ENCODE data around the gene TSGA10IP.

The TSGA10IP gene

DNA sequence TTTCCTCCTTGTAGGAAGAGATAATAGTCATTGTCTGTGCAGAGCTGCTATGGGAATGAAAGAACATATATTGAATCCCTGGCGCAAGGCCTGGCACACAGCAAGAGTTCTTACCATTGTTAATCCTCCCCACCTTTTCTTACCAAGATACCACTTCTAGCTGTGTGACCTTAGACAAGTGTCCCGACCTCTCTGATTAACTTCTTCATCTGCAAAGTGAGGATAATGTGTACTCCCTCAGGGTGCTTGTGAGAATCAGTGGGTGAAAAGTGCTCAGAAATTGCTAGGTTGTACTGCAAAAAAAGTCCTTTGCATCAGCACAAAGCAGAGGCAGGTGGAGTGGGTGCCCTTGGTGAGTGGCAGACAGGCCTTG is 62.8 kb downstream of the TSGA10IP start:
- Histone ChIP-seq H3K4me3 (no peak overlapping the region), H3K27me3 (peaks cover 9 to 22% (median 12%) of the 10 kb centered on the region in 11 experiments), H3K9ac (peak overlapping the region in 5 of 11 experiments; percentile 19 to 48 (median 25); a peak in 5 of 22 replicates), H3K4me2 (peak overlapping the region; percentile 52 to 78 (median 59); a peak in 19 of 22 replicates), H3K4me1 (peaks cover 34 to 59% (median 51%) of the 10 kb centered on the region in 10 experiments), H4K20me1 (peaks cover 0 to 36% (median 10%) of the 10 kb centered on the region in 11 experiments; a peak in 13 of 22 replicates), H3K27ac (no peak overlapping the region), H3K36me3 (peaks cover 24 to 37% (median 29%) of the 10 kb centered on the region in 11 experiments; a peak in 21 of 22 replicates), H3K9me3 (replicated peaks in 1 of 11) (no peaks in the 10 kb centered on the region)
- TF ChIP-seq Cebpa-rat (IDR thresholded peaks at IDR 0.05): no peak

DNA sequence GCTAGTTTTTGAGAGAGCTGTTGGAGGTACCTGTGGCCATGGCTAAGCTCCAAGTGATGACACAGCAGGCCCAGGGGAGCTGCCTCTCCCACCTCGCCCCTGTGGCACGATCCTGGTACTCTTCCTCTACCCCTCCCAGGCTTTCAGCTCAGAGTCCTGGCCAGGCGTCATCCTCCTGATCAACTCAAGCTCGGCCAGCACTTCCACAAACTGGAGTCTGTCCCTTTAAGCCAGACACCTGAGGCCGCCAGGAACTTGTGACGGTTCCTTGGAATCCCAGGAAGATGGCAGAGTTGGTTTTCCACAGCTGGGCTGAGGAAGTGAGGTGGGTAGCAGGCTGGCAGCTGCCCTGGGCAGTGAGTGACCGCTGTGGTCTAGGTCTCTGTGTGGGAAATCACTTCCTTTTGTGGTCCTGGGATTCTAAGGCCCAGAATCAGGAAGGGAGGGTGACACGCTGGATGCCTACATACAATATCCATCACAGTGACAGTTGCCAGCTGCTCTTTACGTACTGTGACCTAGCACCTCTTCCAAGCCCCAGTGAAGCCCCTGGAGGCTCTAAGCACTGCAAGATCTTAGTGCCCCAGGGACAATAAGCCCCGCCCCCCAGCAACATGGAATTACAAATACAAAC is 63.3 kb downstream of the TSGA10IP start:
- H3K9me3 ChIP-seq (replicated peaks in 1 of 11): no peaks in the 10 kb centered on the region
- peaks cover 0 to 31% (median 6%) of the 10 kb centered on the region in 11 experiments; a peak in 12 of 22 replicates for H4K20me1 ChIP-seq

More for the DNA sequence above, 63.3 kb downstream of the TSGA10IP start:
- Histone ChIP-seq H3K4me3 (no peak overlapping the region), H3K9ac (peak overlapping the region in 7 of 11 experiments; percentile 12 to 48 (median 24); a peak in 6 of 22 replicates), H3K27me3 (peaks cover 9 to 22% (median 12%) of the 10 kb centered on the region in 11 experiments), H3K27ac (peak overlapping the region in 1 of 11 experiments; percentile 15; a peak in 3 of 22 replicates), H3K4me2 (peak overlapping the region; percentile 52 to 78 (median 59); a peak in 21 of 22 replicates), H3K4me1 (peaks cover 34 to 58% (median 49%) of the 10 kb centered on the region in 10 experiments), H3K36me3 (peaks cover 24 to 33% (median 27%) of the 10 kb centered on the region in 11 experiments; a peak in 21 of 22 replicates)
- TF ChIP-seq Cebpa-rat (IDR thresholded peaks at IDR 0.05): no peak
